Muscle of back (tissue), 11 donors: ENCODE measurements around the gene ARSD. TPM values are rescaled to one million over a fixed set of nuclear protein-coding genes. Genes with fewer than 3 reads are reported as not detected.
A peak's percentile ranks its signal among the peaks of the same experiment; 100 is the strongest.
"Not testable (repeated sequence)": the region's sequence is repeated elsewhere in the genome, so short reads cannot be mapped to it uniquely, and the experiment has no call there.

ENCODE experiments used
- DNase-seq, 3 donors: peaks; one replicate each; pipeline versions ENCODE4 v3.0.0 to v3.0.0-alpha.2; 2013
- polyA plus RNA-seq, 10 donors: library from polyadenylated mRNA; unstranded; fragments of 120-200 nt; gene quantifications; one replicate each; pipeline ENCODE4 v1.2.1, GENCODE V29; 2013; ENCODE audit not compliant: insufficient read length in 10 of 10

Gene ARSD
- polyA plus RNA-seq, 10 donors, result 6.7 to 11.0 (median 8.7) TPM

DNA sequence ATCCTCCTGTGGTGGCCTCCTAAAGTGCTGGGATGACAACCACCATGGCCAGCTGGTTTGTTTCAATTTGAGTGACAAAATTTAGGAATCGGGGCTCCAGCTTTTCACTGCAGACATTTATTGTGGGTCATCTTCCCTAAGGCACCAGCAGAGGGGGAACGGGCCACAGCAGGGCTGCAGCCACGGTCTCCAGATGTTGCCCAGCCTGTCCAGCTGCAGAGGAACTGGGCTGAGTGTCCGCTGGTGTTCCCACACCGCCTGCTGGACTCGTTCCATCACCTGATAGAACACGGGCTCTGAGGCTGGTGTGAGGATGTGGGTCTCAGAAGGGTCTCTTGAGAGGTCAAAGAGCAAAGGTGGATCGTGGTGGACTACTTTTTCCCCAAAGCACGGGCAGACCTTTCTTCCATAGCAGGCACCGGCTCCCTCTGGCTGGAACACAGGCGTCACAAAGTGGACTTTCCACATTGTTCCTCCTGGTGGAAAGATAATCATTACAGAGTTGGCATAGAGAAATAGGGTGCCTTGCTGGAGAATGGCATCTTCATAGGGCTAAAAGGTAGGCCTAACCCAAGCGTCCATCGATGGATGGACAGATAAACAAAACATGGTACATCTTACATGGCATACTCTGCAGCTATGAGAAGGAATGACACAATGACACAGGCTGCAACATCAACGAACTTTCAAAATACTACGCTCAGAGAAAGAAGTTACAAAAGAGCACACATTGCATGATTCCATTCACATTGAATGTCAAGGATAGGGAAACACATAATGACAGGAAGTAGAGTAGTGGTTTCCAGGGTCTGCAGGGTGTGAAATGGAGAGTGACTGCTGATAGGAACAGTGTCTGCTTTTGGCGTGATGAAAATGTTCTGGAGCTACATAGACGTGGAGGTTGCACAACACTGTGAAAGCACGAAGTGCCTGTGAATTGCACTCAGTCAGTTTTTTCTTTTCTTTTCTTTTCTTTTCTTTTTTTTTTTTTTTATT, 5.9 kb upstream of the ARSD start:
- no peak for DNase-seq

GRCh38 chrX:2933125-2933900, 4.2 kb upstream of the ARSD start:
- DNase-seq, result no peak

- DNase-seq, result no peak
These were observed 2.5 kb upstream of the ARSD start for GRCh38 chrX:2931612-2932011.

- no peak for DNase-seq
These were observed 2.0 kb upstream of the ARSD start for GRCh38 chrX:2931155-2931554.

- peak; percentile 49 to 80 (median 73) for DNase-seq
These were observed 952 bp downstream of the ARSD start for GRCh38 chrX:2928191-2928582.

- DNase-seq, result no peak
These were observed 2.4 kb downstream of the ARSD start for GRCh38 chrX:2926664-2927275.

- not testable (repeated sequence) for DNase-seq
These were observed 2.9 kb downstream of the ARSD start for GRCh38 chrX:2926255-2926654.

DNA sequence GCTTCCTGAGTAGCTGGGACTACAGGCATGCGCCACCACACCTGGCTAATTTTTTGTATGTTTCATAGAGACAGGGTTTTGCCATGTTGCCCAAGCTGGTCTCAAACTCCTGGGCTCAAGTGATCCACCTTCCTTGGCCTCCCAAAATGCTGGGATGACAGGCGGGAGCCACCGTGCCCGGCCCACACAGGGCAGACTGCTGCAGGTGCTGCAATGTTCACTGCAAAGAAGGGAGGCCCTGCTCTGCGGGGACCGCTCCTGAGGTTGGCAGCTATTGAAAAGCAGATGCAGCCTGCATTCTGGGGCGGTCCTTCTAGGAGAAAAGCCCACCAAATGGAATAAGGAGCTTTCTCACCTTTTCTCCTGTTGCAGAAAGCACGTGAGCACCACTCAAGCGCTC, 5.0 kb downstream of the ARSD start:
- DNase-seq, result no peak

GRCh38 chrX:2921750-2922149, 7.4 kb downstream of the ARSD start:
- DNase-seq, result no peak

DNA sequence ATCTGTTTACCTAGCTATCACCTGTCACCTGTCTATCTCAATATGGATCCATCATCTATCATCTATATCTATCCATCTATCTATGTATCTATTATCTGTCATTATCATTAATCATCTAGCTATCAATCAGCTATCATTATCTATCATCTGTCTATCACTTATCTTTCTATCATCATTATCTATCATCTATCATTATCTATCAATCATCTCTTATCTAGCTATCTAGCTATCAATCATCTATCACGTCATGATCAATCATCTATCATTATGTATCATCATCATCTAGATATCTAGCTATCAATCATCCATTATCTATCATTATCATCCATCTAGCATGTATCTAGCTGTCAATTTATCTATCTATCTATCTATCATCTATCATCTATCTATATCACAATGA, 7.9 kb downstream of the ARSD start:
- no peak for DNase-seq

DNA sequence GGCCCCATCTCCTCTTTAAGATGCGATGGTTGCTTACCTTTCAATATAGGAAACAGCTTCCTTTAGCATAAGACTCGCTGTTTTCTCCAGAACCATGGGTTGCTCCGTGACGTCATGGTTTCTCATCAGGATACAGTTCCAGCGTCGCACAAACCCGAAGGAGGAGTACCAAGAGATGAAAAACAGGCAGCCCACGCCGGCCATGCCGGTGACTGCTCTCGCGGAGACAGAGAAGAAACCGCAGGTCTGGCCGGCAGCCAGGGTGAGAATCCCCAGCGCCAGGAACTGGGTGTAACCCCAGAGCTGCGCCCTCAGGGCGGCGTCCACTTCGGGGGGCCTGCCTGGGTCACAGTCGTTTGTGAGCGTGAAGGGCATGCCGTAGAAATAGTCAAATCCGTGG, 11.4 kb downstream of the ARSD start:
- DNase-seq, result no peak

DNA sequence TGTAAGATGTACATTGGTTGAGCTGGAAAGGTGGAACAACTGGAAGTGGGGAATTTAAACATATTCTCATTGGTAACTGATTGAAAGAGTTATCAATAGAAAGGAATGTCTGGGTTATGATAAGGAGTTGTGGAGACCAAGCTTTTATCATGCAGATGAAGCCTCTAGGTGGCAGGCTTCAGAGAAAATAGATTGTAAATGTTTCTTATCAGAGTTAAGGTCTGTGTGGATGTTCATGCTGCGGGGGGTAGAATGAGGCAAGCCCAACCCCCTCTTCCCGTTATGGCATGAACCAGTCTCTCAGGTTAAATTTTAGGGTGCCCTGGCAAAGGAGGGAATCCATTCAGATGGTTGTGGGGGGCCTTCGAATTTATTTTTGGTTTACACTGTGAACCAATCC, 16.0 kb downstream of the ARSD start:
- no peak for DNase-seq

- DNase-seq, result no peak
These were observed 19.0 kb downstream of the ARSD start for GRCh38 chrX:2910109-2910508.

DNA sequence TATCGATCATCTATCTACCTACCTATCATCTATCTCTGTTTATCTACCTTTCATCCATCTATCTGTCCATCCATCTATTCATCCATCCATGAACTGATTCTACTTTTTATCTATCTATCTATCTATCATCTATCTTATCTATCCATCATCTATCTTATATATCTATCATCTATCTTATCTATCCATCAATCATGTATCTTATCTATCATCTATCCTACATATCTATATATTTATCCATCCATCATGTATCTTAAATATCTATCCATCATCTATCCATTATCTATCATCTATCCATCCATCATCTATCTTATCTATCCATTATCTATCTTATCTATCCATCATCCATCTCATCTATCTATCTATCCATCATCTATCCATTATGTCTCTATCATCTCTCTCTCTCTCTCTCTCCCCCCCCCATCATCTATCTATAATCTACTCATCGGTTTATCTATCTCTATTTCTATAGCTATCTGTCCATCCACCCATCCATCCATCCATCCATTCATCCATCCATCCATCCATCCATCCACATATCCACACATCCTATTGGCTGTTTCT, 20.9 kb downstream of the ARSD start:
- DNase-seq, result no peak

DNA sequence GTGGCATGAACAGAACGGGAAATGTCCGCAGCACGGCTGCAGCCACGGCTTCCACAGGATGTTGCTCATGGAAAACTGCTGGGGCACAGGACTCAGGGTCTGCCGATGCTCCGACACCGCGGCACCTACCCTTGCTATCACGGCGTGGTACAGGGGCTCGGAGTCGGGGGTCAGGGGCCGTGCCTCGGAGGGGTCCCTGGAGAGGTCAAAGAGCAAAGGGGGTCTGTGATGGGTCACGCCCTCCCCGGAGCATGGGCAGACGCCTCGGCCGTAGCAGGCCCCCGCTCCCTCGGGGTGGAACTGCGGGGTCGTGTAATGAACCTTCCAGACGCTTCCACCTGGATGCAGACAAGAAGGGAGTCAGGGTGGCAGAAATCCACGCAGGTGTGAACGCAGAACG, 21.8 kb downstream of the ARSD start:
- no peak for DNase-seq

- no peak for DNase-seq
These were observed 25.8 kb downstream of the ARSD start for GRCh38 chrX:2903366-2903765.

DNA sequence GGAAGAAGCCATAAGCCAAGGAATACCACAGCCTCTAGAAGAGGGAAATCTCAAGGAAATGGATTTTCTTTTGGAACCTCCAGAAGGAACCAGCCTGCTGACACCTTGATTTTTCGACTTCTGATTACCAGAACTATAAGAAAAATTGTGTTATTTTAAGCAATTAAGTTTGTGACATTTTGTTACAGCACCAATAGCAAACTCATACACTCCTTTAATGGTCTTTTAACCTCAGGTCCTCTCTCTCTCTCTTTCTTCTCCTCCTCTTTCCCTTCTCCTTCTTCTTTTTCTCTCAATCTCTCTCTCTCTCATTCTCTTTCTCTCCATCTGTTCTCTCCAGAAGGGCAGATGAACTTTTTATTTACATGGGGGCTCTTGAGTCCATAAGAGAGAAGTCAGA, 26.3 kb downstream of the ARSD start:
- no peak for DNase-seq

DNA sequence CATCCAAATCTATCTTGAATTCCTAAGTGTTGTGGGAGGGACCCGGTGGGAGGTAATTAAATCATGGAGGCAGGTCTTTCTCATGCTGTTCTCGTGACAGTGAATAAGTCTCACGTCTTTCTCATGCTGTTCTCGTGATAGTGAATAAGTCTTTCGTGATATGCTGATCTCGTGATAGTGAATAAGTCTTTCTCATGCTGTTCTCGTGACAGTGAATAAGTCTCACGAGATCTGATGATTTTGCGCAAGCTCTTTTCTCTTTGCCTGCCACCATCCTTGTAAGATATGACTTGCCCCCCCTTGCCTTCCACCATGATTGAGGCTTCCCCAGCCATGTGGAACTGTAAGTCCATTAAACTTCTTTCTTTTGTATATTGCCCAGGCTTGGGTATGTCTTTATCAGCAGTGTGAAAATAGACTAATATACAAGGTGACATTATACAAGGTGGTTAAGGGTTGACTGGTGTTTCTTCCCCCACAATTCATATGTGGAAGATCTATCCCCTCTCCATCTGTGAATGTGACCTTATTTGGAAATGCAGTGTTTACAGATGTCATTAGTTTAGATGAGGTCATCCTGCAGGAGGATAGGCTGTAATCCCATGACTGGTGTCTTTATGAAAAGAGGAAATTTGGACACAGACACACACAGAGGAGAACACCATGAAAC, 27.6 kb downstream of the ARSD start:
- DNase-seq, result no peak

GRCh38 chrX:2898846-2899512, 30.2 kb downstream of the ARSD start:
- DNase-seq, result no peak

DNA sequence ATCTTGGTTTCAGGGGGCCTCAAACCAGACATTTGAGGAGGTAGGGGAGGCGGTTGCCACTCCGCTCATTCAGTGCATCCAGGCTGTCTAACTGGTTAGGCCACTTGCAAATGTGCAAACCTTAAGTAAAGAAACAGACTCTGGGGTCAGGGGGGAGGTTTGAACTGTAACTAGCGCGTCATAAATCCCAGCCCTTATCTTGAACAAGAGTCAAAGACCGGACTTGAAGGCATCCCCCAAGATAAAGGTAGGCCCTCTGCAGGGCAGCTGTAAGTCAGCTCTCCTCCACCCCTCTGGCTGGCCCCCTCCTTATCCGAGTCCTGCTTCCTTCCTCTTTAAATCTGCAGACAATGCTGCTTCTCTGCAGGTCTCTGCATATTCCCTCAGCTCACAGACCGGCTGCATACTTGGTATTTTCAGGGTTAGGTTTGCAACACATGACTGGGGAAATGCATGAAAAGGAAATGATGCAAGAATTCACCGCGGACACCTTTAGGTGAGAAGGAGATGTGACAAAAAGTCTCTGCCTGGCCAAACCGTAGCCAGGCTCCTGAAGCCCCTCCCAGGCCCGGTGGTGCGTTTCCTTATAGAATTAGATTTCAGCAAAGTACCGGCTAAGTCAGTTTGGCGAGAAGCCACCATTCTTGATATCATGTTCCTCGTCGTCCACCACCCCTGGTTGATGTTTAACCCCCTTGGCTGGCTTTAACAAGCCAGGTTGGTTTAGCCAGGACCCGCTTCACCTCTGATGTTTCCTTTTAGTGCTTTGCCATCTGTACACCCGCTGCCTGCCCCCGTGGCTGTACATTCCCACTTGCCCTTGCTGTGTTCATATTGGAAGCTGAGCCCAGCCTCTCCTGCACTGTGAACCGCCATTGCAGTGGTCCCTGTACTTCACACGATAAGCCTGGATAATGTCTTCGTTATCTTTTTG, 31.2 kb downstream of the ARSD start:
- DNase-seq, result peak in 1 of 3 donors; percentile 8
